Endothelial cell of umbilical vein (primary cell): ENCODE results near the gene FRZB. TPM values are rescaled to one million over a fixed set of nuclear protein-coding genes. Genes with fewer than 3 reads are reported as not detected.

Experiments used
- BruUV-seq: library from RNA; stranded (reverse); fragments of 400-500 nt; replicated peaks from 2 replicates; lab custom pipeline; 2021; lab: Mats Ljungman, UMichigan
- CTCF ChIA-PET: fragments of 300-600, 350-600 bp; sonication (Branson Sonifier 250); formaldehyde crosslinking; loops from one replicate; lab custom pipeline; 2021; ENCODE audit warnings: antibody characterized with exemption, inconsistent platforms; lab: Charles Lee
- POLR2A ChIA-PET: fragments of 300-600, 350-600 bp; sonication (Branson Sonifier 250); formaldehyde crosslinking; loops from one replicate; lab custom pipeline; 2021; ENCODE audit warnings: antibody characterized with exemption, inconsistent platforms; lab: Charles Lee
- DNase-seq: peaks from one replicate; pipeline ENCODE4 v3.0.0-alpha.2; 2011; ENCODE audit warnings: low read depth, low spot score
- FAIRE-seq: peaks from 2 replicates; lab custom pipeline; 2011; peaks lifted over from hg19 to GRCh38; lab: Jason Lieb, UNC
- H2AFZ ChIP-seq: 2 replicates; pipeline ENCODE4 v1.6.0; 2012; ENCODE audit warnings: low read depth, low read length, control low read depth, inconsistent platforms
- H3K27ac ChIP-seq: 2 replicates; pipeline ENCODE4 v1.5.1; 2011; ENCODE audit warnings: low read depth, mild to moderate bottlenecking, control low read depth, low read length, moderate library complexity; ENCODE audit not compliant: insufficient read depth
- H3K27me3 ChIP-seq, 2 experiments: 2 replicates each; pipeline versions ENCODE4 v1.6.0 to v1.6.1; 2011; ENCODE audit warnings: low read length in 2 of 2, mixed read lengths in 1 of 2; ENCODE audit not compliant: control insufficient read depth in 2 of 2, insufficient read depth in 2 of 2
- H3K36me3 ChIP-seq, 2 experiments: 2 replicates in 1 of 2; 3 replicates in 1 of 2; pipeline ENCODE4 v1.5.1; 2011; ENCODE audit warnings: low read length in 2 of 2, mild to moderate bottlenecking in 1 of 2, moderate library complexity in 1 of 2; ENCODE audit not compliant: control insufficient read depth in 2 of 2, insufficient read depth in 2 of 2; ENCODE audit errors: extremely low read depth in 1 of 2
- H3K4me1 ChIP-seq: 3 replicates; pipeline ENCODE4 v1.5.1; 2011; ENCODE audit warnings: mild to moderate bottlenecking, low read length; ENCODE audit not compliant: control insufficient read depth, insufficient read depth; ENCODE audit errors: extremely low read depth
- H3K4me2 ChIP-seq: 2 replicates; pipeline ENCODE4 v1.6.1; 2011; ENCODE audit warnings: low read length, control low read depth, mixed read lengths; ENCODE audit not compliant: insufficient read depth
- H3K4me3 ChIP-seq, 3 experiments: fragments of 200-600 bp in 1 of 3; sonication (generic), shearing (Covaris generic) in 1 of 3; replicated peaks in 1 of 3; 2 replicates each; pipeline ENCODE4 v1.5.1; 2011 to 2016; ENCODE audit warnings: control low read depth in 3 of 3, low read length in 3 of 3, mild to moderate bottlenecking in 2 of 3, inconsistent platforms in 1 of 3, low read depth in 1 of 3, moderate library complexity in 1 of 3; ENCODE audit not compliant: insufficient read depth in 1 of 3
- H3K79me2 ChIP-seq: 2 replicates; pipeline ENCODE4 v1.6.0; 2012; ENCODE audit warnings: low read length, inconsistent platforms; ENCODE audit not compliant: control insufficient read depth, insufficient read depth
- H3K9ac ChIP-seq: replicated peaks from 2 replicates; pipeline ENCODE3; 2011; ENCODE audit warnings: low read length, control low read depth; ENCODE audit not compliant: insufficient read depth; ENCODE audit errors: extremely low read depth
- H3K9me1 ChIP-seq: replicated peaks from 3 replicates; pipeline ENCODE4 v1.6.0; 2011; ENCODE audit warnings: mild to moderate bottlenecking, low read length; ENCODE audit not compliant: control insufficient read depth, insufficient read depth; ENCODE audit errors: extremely low read depth
- H3K9me3 ChIP-seq: replicated peaks from 2 replicates; pipeline ENCODE4 v1.5.1; 2012; ENCODE audit warnings: low read length, inconsistent platforms; ENCODE audit not compliant: control insufficient read depth, insufficient read depth
- H4K20me1 ChIP-seq: replicated peaks from 2 replicates; pipeline ENCODE3; 2011; ENCODE audit warnings: mild to moderate bottlenecking, low read length; ENCODE audit not compliant: control insufficient read depth, insufficient read depth; ENCODE audit errors: extremely low read depth
- EZH2 ChIP-seq: IDR thresholded peaks from 2 replicates; pipeline ENCODE4 v1.6.1; 2012; ENCODE audit warnings: borderline replicate concordance, low read depth, mild to moderate bottlenecking, moderate library complexity, low read length, inconsistent platforms; ENCODE audit not compliant: severe bottlenecking
- FOS ChIP-seq: IDR thresholded peaks from 2 replicates; pipeline ENCODE4 v1.6.1; 2011; ENCODE audit warnings: mild to moderate bottlenecking, low read length, moderate library complexity, borderline replicate concordance; ENCODE audit not compliant: insufficient read depth
- GATA2 ChIP-seq: IDR thresholded peaks from 2 replicates; pipeline ENCODE4 v1.7.0; 2011; ENCODE audit warnings: low read depth, mild to moderate bottlenecking, moderate library complexity, mixed read lengths, low read length; ENCODE audit not compliant: insufficient read length, insufficient read depth
- JUN ChIP-seq: IDR thresholded peaks from 2 replicates; pipeline ENCODE4 v1.6.1; 2011; ENCODE audit warnings: borderline replicate concordance, low read depth; ENCODE audit not compliant: insufficient read length, insufficient read depth
- MYC ChIP-seq: IDR thresholded peaks from one replicate; pipeline ENCODE4 v1.6.1; 2011; ENCODE audit warnings: mild to moderate bottlenecking, low read depth, low read length
- POLR2A ChIP-seq: IDR thresholded peaks from 2 replicates; pipeline ENCODE4 v1.6.1; 2012; ENCODE audit warnings: low read depth, mild to moderate bottlenecking, control low read depth, low read length
- POLR2AphosphoS5 ChIP-seq: IDR thresholded peaks from 2 replicates; pipeline ENCODE4 v1.6.1; 2012; ENCODE audit warnings: low read depth, mild to moderate bottlenecking, control low read depth, low read length, moderate library complexity; ENCODE audit not compliant: insufficient read depth
- dilution Hi-C: fragments of 300-500 bp; cut with MboI; formaldehyde crosslinking; loops from one replicate; pipeline ENCODE4 v1.15.0; 2019; ENCODE audit warnings: low sequenced_read_pairs; ENCODE audit not compliant: extremely low pct_ligation_motif_present
- intact Hi-C: fragments of 100-400 bp; cut with micrococcal nuclease; formaldehyde crosslinking; loops from one replicate; pipeline ENCODE4 v1.10.0; 2022
- polyA plus RNA-seq, 4 experiments: library from polyadenylated mRNA; depleted of rRNA in 3 of 4; stranded (reverse) in 3 of 4; unstranded in 1 of 4; fragments of >200 nt; gene quantifications; 2 replicates each; pipeline versions ENCODE4 v1.2.1 to v1.2.3, GENCODE V29; 2011 to 2012; ENCODE audit warnings: missing spikeins in 1 of 4
- total RNA-seq: library from RNA; stranded (reverse); gene quantifications from 2 replicates; pipeline ENCODE4 v1.2.3, GENCODE V29; 2021
- TF ChIP-seq, protein P1 (sequence below): IDR thresholded peaks from 2 replicates; pipeline ENCODE4 v1.6.1; 2011; ENCODE audit not compliant: insufficient read depth, insufficient read length
- TF ChIP-seq, protein P2 (sequence below), 2 donors: IDR thresholded peaks; 1 replicate in 1 of 2; 2 replicates in 1 of 2; pipeline ENCODE4 v1.5.1; 2011; ENCODE audit warnings: low read length in 2 of 2, mild to moderate bottlenecking in 2 of 2, moderate library complexity in 2 of 2, control low read depth in 1 of 2, inconsistent platforms in 1 of 2, low read depth in 1 of 2; ENCODE audit not compliant: insufficient read depth in 1 of 2; ENCODE audit errors: extremely low read depth in 1 of 2

FRZB gene
- total and polyA plus RNA-seq, 2 donors (not counting 3 experiments of a cell fraction or from before 2014, with no cell fraction given), result 0.04 TPM; not detected in 1

DNA sequence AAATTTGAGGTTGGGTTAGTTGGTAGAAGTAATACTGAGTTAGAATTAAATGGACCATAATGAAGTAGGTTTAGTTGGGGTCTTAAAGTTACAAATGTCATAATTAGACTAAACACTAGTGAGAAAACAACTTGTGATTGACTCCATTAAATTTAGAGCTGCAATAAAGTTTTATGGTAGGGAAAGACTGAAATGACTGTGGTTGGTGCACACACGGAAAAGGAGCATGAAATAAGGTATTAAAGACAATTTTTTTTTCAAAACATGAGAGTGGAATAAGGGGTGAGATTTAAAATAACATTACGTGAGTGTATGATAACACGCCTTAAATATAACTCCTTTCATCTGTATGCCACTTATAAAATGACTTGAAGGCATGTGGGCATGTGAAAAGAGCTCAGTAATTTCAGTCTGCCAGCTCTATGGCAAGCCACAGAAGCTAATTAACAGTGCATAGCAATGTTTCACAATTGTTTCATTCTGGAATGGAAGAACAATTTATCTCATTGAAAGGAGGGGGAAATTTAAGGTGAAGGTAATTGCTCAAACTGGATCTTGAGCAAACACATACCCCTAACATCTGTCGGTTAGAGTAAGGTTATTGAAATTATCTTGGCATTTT is 1.4 kb downstream of the FRZB start:
- FAIRE-seq, result no peak
- no peak overlapping the region for H2AFZ ChIP-seq

More for the DNA sequence above, 1.4 kb downstream of the FRZB start:
- ChIA-PET CTCF (interaction anchor here (2.1 kb wide), 1 partner anchor 12 kb away, joined by 7 read pairs; no protein-coding TSS in a partner anchor), POLR2A (no interaction called here)
- intact Hi-C loops, result loop anchor here (5.0 kb wide), 2 partner anchors 73 to 98 kb away; no protein-coding TSS in a partner anchor
- no peak overlapping the region for H3K27ac ChIP-seq
- H3K27me3 ChIP-seq, result peaks cover 8 to 13% of the 10 kb centered on the region in 2 experiments
- peaks cover 11% of the 10 kb centered on the region for H3K4me1 ChIP-seq
- H3K9ac ChIP-seq, result no peak overlapping the region
- no peak for DNase-seq
- no peak overlapping the region for H3K4me2 ChIP-seq
- no TSS peak for BruUV-seq
- H3K79me2 ChIP-seq, result no peaks in the 10 kb centered on the region
- H3K9me1 ChIP-seq, result no peaks in the 10 kb centered on the region
- no peaks in the 10 kb centered on the region for H3K36me3 ChIP-seq
- no peaks in the 10 kb centered on the region for H3K9me3 ChIP-seq
- no peak overlapping the region for H3K4me3 ChIP-seq
- no peaks in the 10 kb centered on the region for H4K20me1 ChIP-seq
- TF ChIP-seq EZH2 (no peak), POLR2AphosphoS5 (no peak), GATA2 (no peak), FOS (no peak), MYC (no peak), POLR2A (no peak), JUN (no peak)
- TF ChIP-seq, protein P1, sequence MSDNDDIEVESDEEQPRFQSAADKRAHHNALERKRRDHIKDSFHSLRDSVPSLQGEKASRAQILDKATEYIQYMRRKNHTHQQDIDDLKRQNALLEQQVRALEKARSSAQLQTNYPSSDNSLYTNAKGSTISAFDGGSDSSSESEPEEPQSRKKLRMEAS, result no peak
- TF ChIP-seq, protein P2, sequence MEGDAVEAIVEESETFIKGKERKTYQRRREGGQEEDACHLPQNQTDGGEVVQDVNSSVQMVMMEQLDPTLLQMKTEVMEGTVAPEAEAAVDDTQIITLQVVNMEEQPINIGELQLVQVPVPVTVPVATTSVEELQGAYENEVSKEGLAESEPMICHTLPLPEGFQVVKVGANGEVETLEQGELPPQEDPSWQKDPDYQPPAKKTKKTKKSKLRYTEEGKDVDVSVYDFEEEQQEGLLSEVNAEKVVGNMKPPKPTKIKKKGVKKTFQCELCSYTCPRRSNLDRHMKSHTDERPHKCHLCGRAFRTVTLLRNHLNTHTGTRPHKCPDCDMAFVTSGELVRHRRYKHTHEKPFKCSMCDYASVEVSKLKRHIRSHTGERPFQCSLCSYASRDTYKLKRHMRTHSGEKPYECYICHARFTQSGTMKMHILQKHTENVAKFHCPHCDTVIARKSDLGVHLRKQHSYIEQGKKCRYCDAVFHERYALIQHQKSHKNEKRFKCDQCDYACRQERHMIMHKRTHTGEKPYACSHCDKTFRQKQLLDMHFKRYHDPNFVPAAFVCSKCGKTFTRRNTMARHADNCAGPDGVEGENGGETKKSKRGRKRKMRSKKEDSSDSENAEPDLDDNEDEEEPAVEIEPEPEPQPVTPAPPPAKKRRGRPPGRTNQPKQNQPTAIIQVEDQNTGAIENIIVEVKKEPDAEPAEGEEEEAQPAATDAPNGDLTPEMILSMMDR (IDR thresholded peaks at IDR 0.05; ENCODE audit: extremely low read depth in 1 of 2, insufficient read depth in 1 of 2, low read depth in 1 of 2, low read length in 2 of 2), result no peak
- dilution Hi-C loops, result no loop called here
